Activated CD8-positive, alpha-beta T cell treated with anti-CD3 and anti-CD28 coated beads, Interleukin-2, amount 10 ng/mL, durations not matched to agents 7 days and 5 days (primary cell): ENCODE measurements around the gene LIFR. TPM values are rescaled to one million over a fixed set of nuclear protein-coding genes. Genes with fewer than 3 reads are reported as not detected.

Experiments
- ATAC-seq: fragments of 150-1000 bp; cut with Tn5 transposase; one replicate; pipeline ENCODE4 v1.10.0; 2021; ENCODE audit warnings: moderate library complexity
- CTCF ChIA-PET: fragments of 350-600 bp; sonication (Branson Sonifier 250); formaldehyde crosslinking; loops from one replicate; lab custom pipeline; 2021; ENCODE audit warnings: antibody characterized with exemption; lab: Charles Lee
- POLR2A ChIA-PET: fragments of 350-600 bp; sonication (Branson Sonifier 250); formaldehyde crosslinking; loops from one replicate; lab custom pipeline; 2021; ENCODE audit warnings: antibody characterized with exemption; lab: Charles Lee
- DNase-seq: peaks from one replicate; pipeline ENCODE4 v3.0.0-alpha.2; 2020
- H3K27ac Mint-ChIP-seq: one replicate; pipeline ENCODE4 v1.8.0; 2021; ENCODE audit warnings: mild to moderate bottlenecking, mixed read lengths
- H3K27me3 Mint-ChIP-seq: one replicate; pipeline ENCODE4 v1.8.0; 2021; ENCODE audit warnings: low read depth, mixed read lengths
- H3K36me3 Mint-ChIP-seq: one replicate; pipeline ENCODE4 v1.8.0; 2021; ENCODE audit warnings: low read depth, mixed read lengths
- H3K4me1 Mint-ChIP-seq: one replicate; pipeline ENCODE4 v1.8.0; 2021; ENCODE audit warnings: low read depth, mixed read lengths
- H3K4me3 Mint-ChIP-seq: one replicate; pipeline ENCODE4 v1.8.0; 2021; ENCODE audit warnings: mild to moderate bottlenecking, mixed read lengths
- H3K9me3 Mint-ChIP-seq: one replicate; pipeline ENCODE4 v1.8.0; 2022; ENCODE audit warnings: mixed read lengths; ENCODE audit not compliant: insufficient read depth
- total RNA-seq, 2 experiments: library from RNA; stranded (reverse); gene quantifications; one replicate each; pipeline ENCODE4 v1.2.3, GENCODE V29; 2021

Gene LIFR
- total RNA-seq, 2 experiments from 2014 or later = not detected

DNA sequence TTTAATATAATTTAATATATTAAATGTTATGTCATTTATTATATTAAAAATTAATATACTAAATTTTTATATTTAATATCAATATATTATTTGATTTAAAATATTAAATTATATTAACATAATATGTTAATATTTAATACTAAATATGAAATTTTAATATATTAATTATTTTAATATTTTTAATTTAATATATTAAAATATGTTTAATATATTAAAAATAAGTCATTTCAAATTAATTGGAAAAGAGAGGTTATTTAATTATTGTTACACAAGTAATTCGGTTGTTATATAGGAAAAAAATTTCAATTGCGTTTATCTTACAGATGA lies 114.2 kb downstream of the LIFR start:
- Mint-ChIP-seq H3K4me3 (no peak overlapping the region), H3K36me3 (no peaks in the 10 kb centered on the region), H3K27me3 (peaks cover 39% of the 10 kb centered on the region), H3K4me1 (no peaks in the 10 kb centered on the region), H3K9me3 (no peaks in the 10 kb centered on the region), H3K27ac (no peak overlapping the region)
- POLR2A ChIA-PET = interaction anchor here (0.9 kb wide), 1 partner anchor 11 kb away, joined by 3 read pairs; no protein-coding TSS in a partner anchor
- ATAC-seq (no peak), DNase-seq (no peak)
- CTCF ChIA-PET = interaction anchor here (0.6 to 3.1 kb wide), 73 partner anchors 9 to 1131 kb away, joined by 3 to 85 read pairs (median 4); partner anchors contain the start of gene LIFR

DNA sequence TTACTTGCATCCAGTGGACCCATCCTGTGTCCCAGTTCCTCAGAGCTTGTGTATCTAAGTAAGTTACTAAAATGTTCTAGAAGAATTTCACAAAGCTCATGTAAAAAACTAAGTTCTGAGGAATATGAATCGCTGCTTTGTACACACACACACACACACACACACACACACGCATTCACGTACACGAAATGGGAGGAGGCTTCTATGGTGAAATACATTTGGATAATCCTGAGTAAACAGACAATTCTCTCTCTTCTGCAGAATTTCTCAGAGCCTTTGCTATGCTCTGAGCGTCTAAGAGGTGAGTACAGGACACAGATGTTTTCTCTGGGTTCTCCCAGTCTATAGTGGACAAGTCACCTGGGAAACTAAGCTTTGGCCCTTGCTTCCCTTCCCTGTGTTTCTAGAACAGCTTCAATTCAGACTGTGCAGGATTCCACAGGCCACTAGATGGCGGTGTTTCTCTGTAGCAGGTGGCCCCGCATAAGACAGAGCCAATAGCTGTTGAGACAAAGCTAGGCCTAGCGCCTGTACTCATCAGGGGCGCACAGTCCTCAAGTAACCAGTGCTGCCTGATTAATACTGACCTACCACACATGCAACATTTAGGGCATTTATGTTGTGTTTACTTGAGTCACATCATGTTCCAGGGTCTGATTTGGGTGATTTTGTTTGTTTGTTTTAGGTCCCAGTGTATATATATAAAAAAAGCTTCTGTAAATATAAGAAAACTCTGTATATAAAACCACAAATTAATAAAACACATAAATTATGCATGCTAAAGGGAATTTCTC lies 114.8 kb downstream of the LIFR start:
- POLR2A ChIA-PET = interaction anchor here (0.5 to 0.9 kb wide), 3 partner anchors 12 to 373 kb away, joined by 3 to 5 read pairs (median 3); no protein-coding TSS in a partner anchor

DNA sequence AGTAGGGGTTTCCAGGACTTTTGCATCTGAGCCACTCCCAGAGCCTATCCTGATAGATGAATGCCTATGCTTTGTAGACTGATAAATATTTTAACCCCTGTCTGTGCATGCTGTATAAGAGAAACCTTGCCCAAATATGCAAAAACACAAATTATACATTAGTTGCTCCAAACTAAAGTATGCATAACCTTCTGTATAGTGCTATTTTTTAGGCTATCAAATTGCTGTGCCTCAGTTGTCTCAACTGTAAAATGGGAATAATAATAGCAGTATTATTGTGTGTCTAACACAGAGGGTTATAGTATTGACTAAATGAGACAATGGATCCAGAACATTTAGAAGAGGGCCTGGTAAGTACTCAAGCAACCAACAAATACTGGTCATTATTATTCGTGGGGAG lies 117.7 kb downstream of the LIFR start:
- DNase-seq (no peak), ATAC-seq (no peak)
- Mint-ChIP-seq H3K27ac (no peak overlapping the region), H3K4me3 (no peak overlapping the region), H3K36me3 (no peaks in the 10 kb centered on the region), H3K9me3 (no peaks in the 10 kb centered on the region), H3K4me1 (no peaks in the 10 kb centered on the region), H3K27me3 (peaks cover 40% of the 10 kb centered on the region)
- ChIA-PET CTCF (no interaction called here), POLR2A (no interaction called here)

More for the DNA sequence above, 114.8 kb downstream of the LIFR start:
- ATAC-seq (peak; percentile 99), DNase-seq (peak; percentile 89)
- CTCF ChIA-PET = interaction anchor here (0.6 to 3.1 kb wide), 76 partner anchors 8 to 1132 kb away, joined by 3 to 85 read pairs (median 4); partner anchors contain the start of gene LIFR
- H3K36me3 Mint-ChIP-seq = no peaks in the 10 kb centered on the region
- peaks cover 34% of the 10 kb centered on the region for H3K27me3 Mint-ChIP-seq
- no peaks in the 10 kb centered on the region for H3K4me1 Mint-ChIP-seq
- no peak overlapping the region for H3K27ac Mint-ChIP-seq
- H3K9me3 Mint-ChIP-seq = no peaks in the 10 kb centered on the region
- H3K4me3 Mint-ChIP-seq = no peak overlapping the region

DNA sequence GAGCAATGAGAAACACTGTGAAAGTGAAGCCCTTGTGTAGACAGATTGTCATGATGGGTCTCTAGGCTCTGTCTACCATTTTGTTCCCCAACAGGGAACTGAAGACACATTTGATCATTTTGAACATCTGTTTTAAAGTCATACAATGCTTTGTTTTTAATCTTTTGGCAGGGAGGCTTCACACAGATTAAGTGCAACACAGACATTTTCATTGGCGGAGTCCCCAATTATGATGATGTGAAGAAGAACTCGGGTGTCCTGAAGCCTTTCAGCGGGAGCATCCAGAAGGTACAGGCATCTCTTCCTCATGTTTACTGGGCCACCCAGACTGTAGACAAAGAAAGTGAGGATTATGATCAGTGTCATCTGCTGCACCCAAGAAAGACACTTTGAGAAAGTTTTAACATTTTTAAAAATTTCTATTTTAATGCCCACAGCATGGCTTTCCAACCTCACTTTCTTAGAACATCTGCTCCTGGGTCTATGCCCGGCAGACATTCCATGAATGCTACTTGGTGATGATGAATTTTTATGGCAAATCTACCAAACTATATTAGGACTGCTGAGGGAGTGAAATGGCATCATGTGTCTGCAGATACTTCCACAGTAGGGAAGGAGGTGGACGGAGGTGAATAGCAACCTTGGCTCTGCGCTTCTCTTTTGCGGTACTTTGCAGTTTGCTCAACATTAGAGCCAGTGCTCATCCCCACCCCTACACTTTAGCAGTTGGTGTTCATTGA lies 121.3 kb downstream of the LIFR start:
- Mint-ChIP-seq H3K4me1 (no peaks in the 10 kb centered on the region), H3K9me3 (no peaks in the 10 kb centered on the region), H3K27me3 (peaks cover 33% of the 10 kb centered on the region), H3K27ac (no peak overlapping the region), H3K4me3 (no peak overlapping the region), H3K36me3 (no peaks in the 10 kb centered on the region)
- no peak for ATAC-seq
- DNase-seq = no peak
- ChIA-PET POLR2A (no interaction called here), CTCF (interaction anchor here (1.3 to 3.0 kb wide), 2 partner anchors 14 to 19 kb away, joined by 3 to 9 read pairs; no protein-coding TSS in a partner anchor)

DNA sequence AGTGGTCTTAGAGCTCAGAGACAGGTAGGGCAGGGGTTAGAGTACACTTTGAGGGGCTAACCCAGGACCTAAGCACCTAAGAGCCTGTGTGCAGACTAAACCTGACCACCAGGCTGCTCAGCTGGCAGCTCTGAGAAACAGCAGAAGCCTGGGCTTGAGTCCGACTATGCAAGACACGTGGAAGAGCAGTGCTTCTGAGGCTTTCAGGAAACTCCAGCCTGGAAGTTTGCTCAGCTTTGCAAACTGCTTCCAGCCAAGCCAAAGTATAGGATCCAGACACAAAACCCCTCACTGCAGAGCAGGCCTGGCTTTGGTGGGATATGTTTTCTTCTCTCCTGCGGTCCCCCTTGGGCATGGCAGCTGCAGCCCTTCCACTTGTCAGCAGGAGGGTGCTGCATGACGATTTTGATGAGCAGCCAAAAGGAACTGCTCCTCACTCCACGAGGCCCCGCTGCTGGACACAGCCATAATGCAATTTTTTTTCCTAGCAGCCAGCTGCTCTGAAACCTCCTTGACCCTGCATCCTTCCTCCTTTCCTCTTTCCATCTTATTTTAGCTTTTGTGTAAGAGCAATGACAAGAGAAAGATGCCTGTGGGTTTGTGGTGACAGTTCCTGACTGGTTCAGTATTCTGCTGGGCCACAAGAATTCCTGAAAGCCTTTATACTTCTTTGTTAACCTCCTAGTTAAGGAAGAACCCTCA lies 123.1 kb downstream of the LIFR start:
- H3K27ac Mint-ChIP-seq = no peak overlapping the region
- H3K27me3 Mint-ChIP-seq = peaks cover 36% of the 10 kb centered on the region
- DNase-seq (no peak), ATAC-seq (no peak)
- H3K36me3 Mint-ChIP-seq = no peaks in the 10 kb centered on the region
- no peaks in the 10 kb centered on the region for H3K4me1 Mint-ChIP-seq
- ChIA-PET CTCF (interaction anchor here (1.4 to 2.0 kb wide), 3 partner anchors 9 to 377 kb away, joined by 6 to 16 read pairs (median 6); no protein-coding TSS in a partner anchor), POLR2A (no interaction called here)
- H3K9me3 Mint-ChIP-seq = no peaks in the 10 kb centered on the region
- no peak overlapping the region for H3K4me3 Mint-ChIP-seq

DNA sequence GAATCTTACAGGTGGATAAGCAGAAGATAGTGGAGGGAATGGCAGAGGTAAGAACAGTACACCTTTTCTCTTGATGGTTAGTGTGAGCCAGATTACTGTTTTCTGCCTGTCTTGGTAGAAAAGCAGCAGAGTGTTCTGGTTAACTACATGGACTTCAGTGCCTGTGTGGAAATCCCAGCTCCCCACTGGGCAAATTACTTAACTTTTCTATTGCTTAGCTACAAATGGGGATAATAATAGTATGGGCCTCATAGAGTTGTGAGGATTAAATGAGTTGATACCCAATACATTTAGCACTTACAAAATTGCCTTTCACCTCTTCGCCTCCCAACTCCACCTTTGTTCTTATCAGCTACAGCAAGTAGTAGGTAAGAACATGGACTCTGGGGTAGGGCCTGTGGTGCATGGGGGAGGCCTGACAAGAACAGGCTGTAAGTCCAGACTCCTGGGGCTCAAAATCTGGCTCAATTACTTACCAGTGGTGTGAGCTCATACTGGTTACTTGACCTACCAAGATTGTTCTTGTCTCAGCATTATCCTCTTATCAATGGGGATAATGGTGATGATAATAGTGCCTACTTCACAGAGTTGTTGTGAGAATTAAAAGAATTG lies 125.1 kb downstream of the LIFR start:
- H3K9me3 Mint-ChIP-seq = no peaks in the 10 kb centered on the region
- no peak overlapping the region for H3K27ac Mint-ChIP-seq
- DNase-seq (no peak), ATAC-seq (no peak)
- peaks cover 16% of the 10 kb centered on the region for H3K4me1 Mint-ChIP-seq
- no peaks in the 10 kb centered on the region for H3K36me3 Mint-ChIP-seq
- ChIA-PET CTCF (interaction anchor here (1.0 to 2.8 kb wide), 2 partner anchors 10 to 11 kb away, joined by 9 to 12 read pairs; no protein-coding TSS in a partner anchor), POLR2A (interaction anchor here (0.6 kb wide), 1 partner anchor 23 kb away, joined by 3 read pairs; no protein-coding TSS in a partner anchor)
- peaks cover 37% of the 10 kb centered on the region for H3K27me3 Mint-ChIP-seq
- H3K4me3 Mint-ChIP-seq = no peak overlapping the region

DNA sequence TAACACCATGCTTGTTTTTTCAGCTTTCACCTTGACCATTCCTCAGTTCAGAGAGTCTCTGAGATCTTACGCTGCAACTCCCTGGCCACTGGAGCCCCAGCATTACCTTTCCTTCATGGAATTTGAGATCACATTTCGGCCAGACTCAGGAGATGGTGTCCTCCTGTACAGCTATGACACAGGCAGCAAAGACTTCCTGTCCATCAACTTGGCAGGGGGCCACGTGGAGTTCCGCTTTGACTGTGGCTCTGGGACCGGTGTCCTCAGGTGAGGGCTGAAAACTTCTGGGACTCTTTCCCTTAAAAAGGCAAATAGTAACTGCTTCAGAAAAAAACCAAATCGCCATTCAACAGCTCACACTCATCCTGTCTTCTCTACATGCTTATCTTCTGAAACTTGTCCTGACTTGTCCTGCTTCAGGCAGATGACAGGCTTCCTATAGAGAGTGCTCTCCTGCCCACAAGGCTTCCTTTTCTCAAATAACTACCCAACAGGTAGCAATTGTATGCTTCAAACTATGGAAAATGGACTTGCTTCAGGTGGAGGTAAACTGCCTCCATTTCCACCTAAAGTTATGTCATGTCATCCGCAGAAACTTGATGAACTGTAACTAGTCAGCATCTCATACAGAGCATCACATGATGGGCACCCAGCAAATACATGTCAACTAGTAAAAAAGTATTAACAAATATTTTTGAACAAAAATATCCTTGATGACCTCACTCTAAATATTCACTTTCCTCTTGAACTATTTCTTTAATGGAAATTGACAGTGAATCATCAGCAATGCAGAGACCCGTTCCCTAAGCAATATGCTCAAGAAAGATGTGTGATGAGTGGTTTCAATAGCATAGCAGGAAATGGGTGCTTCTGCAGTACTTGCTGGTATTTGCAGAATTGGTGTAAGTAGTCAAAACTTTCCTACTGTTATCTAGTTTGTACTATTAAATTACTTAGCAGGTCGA lies 129.2 kb downstream of the LIFR start:
- H3K27ac Mint-ChIP-seq = no peak overlapping the region
- H3K4me1 Mint-ChIP-seq = peaks cover 16% of the 10 kb centered on the region
- ChIA-PET CTCF (interaction anchor here (1.4 kb wide), 1 partner anchor 382 kb away, joined by 3 read pairs; no protein-coding TSS in a partner anchor), POLR2A (no interaction called here)
- H3K27me3 Mint-ChIP-seq = peaks cover 19% of the 10 kb centered on the region
- H3K9me3 Mint-ChIP-seq = no peaks in the 10 kb centered on the region
- no peak overlapping the region for H3K4me3 Mint-ChIP-seq
- no peak for ATAC-seq
- no peak for DNase-seq
- H3K36me3 Mint-ChIP-seq = no peaks in the 10 kb centered on the region

DNA sequence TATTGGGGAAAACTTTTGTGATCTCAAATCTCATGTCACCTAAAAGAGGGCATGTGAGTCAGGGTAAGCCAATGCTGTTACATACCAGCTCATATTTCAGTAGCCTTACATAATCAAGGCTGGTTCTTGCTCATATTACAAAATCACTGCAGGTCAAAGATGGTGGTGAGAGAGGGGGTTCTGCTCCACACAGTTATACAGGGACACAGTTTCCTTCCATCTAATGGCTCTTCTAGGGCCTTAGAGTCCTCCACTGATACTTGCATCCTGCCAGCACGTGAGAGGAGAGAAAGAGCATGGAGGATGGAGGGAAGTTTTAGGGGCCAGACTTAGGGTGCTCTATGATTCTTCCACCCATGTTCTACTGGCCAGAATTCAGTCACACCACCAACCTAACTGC lies 130.0 kb downstream of the LIFR start:
- H3K9me3 Mint-ChIP-seq = no peaks in the 10 kb centered on the region
- no peak overlapping the region for H3K27ac Mint-ChIP-seq
- H3K4me1 Mint-ChIP-seq = peaks cover 16% of the 10 kb centered on the region
- DNase-seq (no peak), ATAC-seq (no peak)
- no peak overlapping the region for H3K4me3 Mint-ChIP-seq
- CTCF ChIA-PET = interaction anchor here (1.4 kb wide), 1 partner anchor 383 kb away, joined by 3 read pairs; no protein-coding TSS in a partner anchor
- H3K27me3 Mint-ChIP-seq = peaks cover 25% of the 10 kb centered on the region
- POLR2A ChIA-PET = no interaction called here
- no peaks in the 10 kb centered on the region for H3K36me3 Mint-ChIP-seq
